GM21737 (cell line): Measurements from ENCODE around the gene MRS2.

Experiments used
- ATAC-seq: cut with Tn5 transposase; IDR thresholded peaks from one replicate; pipeline ENCODE4 v1.9.1; 2021; ENCODE audit warnings: mild to moderate bottlenecking, moderate library complexity; ENCODE audit not compliant: unreplicated experiment

The MRS2 gene

DNA sequence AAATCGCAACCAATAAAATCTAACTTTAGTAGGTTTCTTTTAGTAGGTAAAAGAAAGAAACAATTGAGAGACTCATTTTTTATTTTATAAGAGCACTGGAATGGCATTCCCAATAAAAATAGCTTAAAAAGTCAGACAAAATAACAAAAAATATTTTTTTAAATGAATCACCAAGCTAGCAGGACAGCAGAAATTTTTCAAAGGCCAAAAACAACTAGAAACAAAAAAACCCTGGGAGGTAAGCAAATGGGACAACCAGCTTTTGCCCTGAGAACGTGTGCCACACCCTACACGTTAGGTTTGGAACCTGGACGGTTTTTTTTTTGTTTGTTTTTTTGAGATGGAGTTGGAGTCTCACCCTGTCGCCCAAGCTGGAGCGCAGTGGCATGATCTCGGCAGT lies 67.1 kb downstream of the MRS2 start:
- no peak for ATAC-seq

GRCh38 chr6:24472181-24472580 lies 69.4 kb downstream of the MRS2 start:
- no peak for ATAC-seq
